Progenitor cell of endocrine pancreas (in vitro differentiated cells): ENCODE data around the gene BRIP1. TPM values are rescaled to one million over a fixed set of nuclear protein-coding genes. Genes with fewer than 3 reads are reported as not detected.

Experiments
- DNase-seq: peaks from one replicate; pipeline ENCODE4 v3.0.0; 2021; ENCODE audit warnings: low spot score; ENCODE audit not compliant: unreplicated experiment
- H3K27ac Mint-ChIP-seq: 2 replicates; pipeline ENCODE4 v1.8.0; 2021; ENCODE audit warnings: mild to moderate bottlenecking, moderate library complexity, mixed read lengths
- H3K27me3 Mint-ChIP-seq: 2 replicates; pipeline ENCODE4 v1.8.0; 2021; ENCODE audit warnings: mixed read lengths
- H3K36me3 Mint-ChIP-seq: 2 replicates; pipeline ENCODE4 v1.8.0; 2022; ENCODE audit warnings: mixed read lengths; ENCODE audit not compliant: insufficient read depth
- H3K4me1 Mint-ChIP-seq: 2 replicates; pipeline ENCODE4 v1.8.0; 2021; ENCODE audit warnings: low read depth, mixed read lengths
- H3K4me3 Mint-ChIP-seq: 2 replicates; pipeline ENCODE4 v1.8.0; 2021; ENCODE audit warnings: low read depth, mild to moderate bottlenecking, moderate library complexity, mixed read lengths
- H3K9me3 Mint-ChIP-seq: 2 replicates; pipeline ENCODE4 v1.8.0; 2021; ENCODE audit warnings: low read depth, mixed read lengths
- long read RNA-seq: library from polyadenylated mRNA; unstranded; transcript quantifications from one replicate; pipeline ENCODE4 v2.0.0, GENCODE V29; 2020
- total RNA-seq: library from RNA; stranded (reverse); gene quantifications from 2 replicates; pipeline ENCODE4 v1.2.1, GENCODE V29; 2021
- TF ChIP-seq, protein P1 (sequence below): fragments of 200-600 bp; sonication (generic); IDR thresholded peaks from one replicate; pipeline ENCODE4 v1.5.0; 2021; ENCODE audit warnings: antibody characterized with exemption, mild to moderate bottlenecking; ENCODE audit not compliant: unreplicated experiment

BRIP1 gene
- total RNA-seq = 13.5 and 14.3 TPM in 2 replicates
- long read RNA-seq, full-length matches to known transcripts = 5 of 37 reads
- long read RNA-seq, partial matches to known transcripts = 24 of 37 reads
- long read RNA-seq, other reads (novel, unspliced or antisense) = 8 of 37 reads

GRCh38 chr17:61862975-61863800, at the start of gene BRIP1:
Gene BRIP1, minus strand, starts transcription at chr17:61863528. Its CDS starts 1,989 bp downstream, at chr17:61861539.
- H3K9me3 Mint-ChIP-seq = no peaks in the 10 kb centered on the region
- TF ChIP-seq, protein P1, sequence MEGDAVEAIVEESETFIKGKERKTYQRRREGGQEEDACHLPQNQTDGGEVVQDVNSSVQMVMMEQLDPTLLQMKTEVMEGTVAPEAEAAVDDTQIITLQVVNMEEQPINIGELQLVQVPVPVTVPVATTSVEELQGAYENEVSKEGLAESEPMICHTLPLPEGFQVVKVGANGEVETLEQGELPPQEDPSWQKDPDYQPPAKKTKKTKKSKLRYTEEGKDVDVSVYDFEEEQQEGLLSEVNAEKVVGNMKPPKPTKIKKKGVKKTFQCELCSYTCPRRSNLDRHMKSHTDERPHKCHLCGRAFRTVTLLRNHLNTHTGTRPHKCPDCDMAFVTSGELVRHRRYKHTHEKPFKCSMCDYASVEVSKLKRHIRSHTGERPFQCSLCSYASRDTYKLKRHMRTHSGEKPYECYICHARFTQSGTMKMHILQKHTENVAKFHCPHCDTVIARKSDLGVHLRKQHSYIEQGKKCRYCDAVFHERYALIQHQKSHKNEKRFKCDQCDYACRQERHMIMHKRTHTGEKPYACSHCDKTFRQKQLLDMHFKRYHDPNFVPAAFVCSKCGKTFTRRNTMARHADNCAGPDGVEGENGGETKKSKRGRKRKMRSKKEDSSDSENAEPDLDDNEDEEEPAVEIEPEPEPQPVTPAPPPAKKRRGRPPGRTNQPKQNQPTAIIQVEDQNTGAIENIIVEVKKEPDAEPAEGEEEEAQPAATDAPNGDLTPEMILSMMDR = no peak
- H3K27me3 Mint-ChIP-seq = no peaks in the 10 kb centered on the region
- H3K27ac Mint-ChIP-seq = peak within 1 kb of the TSS; percentile 98
- peak; percentile 84 for DNase-seq
- no peaks in the 10 kb centered on the region for H3K36me3 Mint-ChIP-seq
- peaks cover 20% of the 10 kb centered on the region for H3K4me1 Mint-ChIP-seq
- peak within 1 kb of the TSS; percentile 94 for H3K4me3 Mint-ChIP-seq

GRCh38 chr17:61908292-61909037, 45.1 kb upstream of the BRIP1 start:
- Mint-ChIP-seq H3K4me3 (no peak overlapping the region), H3K27me3 (no peaks in the 10 kb centered on the region), H3K9me3 (no peaks in the 10 kb centered on the region), H3K36me3 (peaks cover 17% of the 10 kb centered on the region), H3K4me1 (no peaks in the 10 kb centered on the region), H3K27ac (no peak overlapping the region)
- no peak for DNase-seq
- TF ChIP-seq, protein P1 = no peak

- no peak overlapping the region for H3K4me3 Mint-ChIP-seq
- peaks cover 21% of the 10 kb centered on the region for H3K36me3 Mint-ChIP-seq
- no peaks in the 10 kb centered on the region for H3K9me3 Mint-ChIP-seq
- H3K4me1 Mint-ChIP-seq = no peaks in the 10 kb centered on the region
- TF ChIP-seq, protein P1 = no peak
- DNase-seq = no peak
- no peak overlapping the region for H3K27ac Mint-ChIP-seq
- no peaks in the 10 kb centered on the region for H3K27me3 Mint-ChIP-seq
Observed at GRCh38 chr17:61907361-61907760, 44.0 kb upstream of the BRIP1 start.

- H3K9me3 Mint-ChIP-seq = no peaks in the 10 kb centered on the region
- H3K27me3 Mint-ChIP-seq = no peaks in the 10 kb centered on the region
- H3K36me3 Mint-ChIP-seq = peaks cover 12% of the 10 kb centered on the region
- H3K27ac Mint-ChIP-seq = no peak overlapping the region
- no peak overlapping the region for H3K4me3 Mint-ChIP-seq
- no peaks in the 10 kb centered on the region for H3K4me1 Mint-ChIP-seq
- no peak for DNase-seq
- TF ChIP-seq, protein P1 = no peak
Observed at GRCh38 chr17:61904094-61904710, 40.9 kb upstream of the BRIP1 start.

DNA sequence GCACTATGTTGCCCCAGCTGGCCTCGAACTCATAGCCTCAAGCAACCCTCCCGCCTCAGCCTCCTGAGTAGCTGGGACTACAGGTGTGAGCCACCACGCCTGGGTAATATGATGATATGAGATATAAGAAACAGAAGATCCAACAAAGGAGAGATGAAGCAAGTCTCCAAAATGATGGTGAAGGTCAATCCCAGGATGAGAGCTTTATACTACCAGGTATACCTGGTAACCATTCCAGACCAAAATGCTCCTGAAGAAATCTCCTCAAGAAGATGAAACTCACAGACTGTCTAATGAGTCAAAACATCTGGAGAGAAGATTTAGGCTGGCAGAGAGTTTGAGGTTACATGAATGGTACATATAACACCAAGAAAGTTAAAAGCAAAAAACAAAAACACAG, 39.9 kb upstream of the BRIP1 start:
- Mint-ChIP-seq H3K27me3 (no peaks in the 10 kb centered on the region), H3K36me3 (peaks cover 14% of the 10 kb centered on the region), H3K4me1 (no peaks in the 10 kb centered on the region), H3K9me3 (no peaks in the 10 kb centered on the region), H3K27ac (peak overlapping the region; percentile 62), H3K4me3 (no peak overlapping the region)
- DNase-seq = no peak
- TF ChIP-seq, protein P1 = no peak
